IMR-90 (cell line): Measurements from ENCODE around the gene PHPT1. TPM values are rescaled to one million over a fixed set of nuclear protein-coding genes. Genes with fewer than 3 reads are reported as not detected.

Experiments used
- ATAC-seq: fragments of 200-7000 bp; cut with Tn5 transposase; 2 replicates; pipeline ENCODE4 v1.9.1; 2020; ENCODE audit warnings: low read depth, mild to moderate bottlenecking, moderate library complexity
- BruUV-seq: library from RNA; stranded (reverse); fragments of 400-500 nt; replicated peaks from 2 replicates; lab custom pipeline; 2021; lab: Mats Ljungman, UMichigan
- CTCF ChIA-PET: fragments of 300-600 bp; formaldehyde crosslinking; extraction: SDS; loops from one replicate; lab custom pipeline; 2021; ENCODE audit warnings: antibody characterized with exemption; lab: Yijun Ruan, JAX
- POLR2A ChIA-PET: fragments of 300-600 bp; sonication (Branson Sonifier 250); formaldehyde crosslinking; loops from one replicate; lab custom pipeline; 2022; ENCODE audit warnings: antibody characterized with exemption; ENCODE audit not compliant: unreplicated experiment; lab: Charles Lee
- DNase-seq: peaks from one replicate; pipeline ENCODE4 v3.0.0; 2013
- H2AFZ ChIP-seq: replicated peaks from 2 replicates; pipeline ENCODE3; 2013; ENCODE audit warnings: low read length, mild to moderate bottlenecking; ENCODE audit not compliant: poor library complexity
- H2AK5ac ChIP-seq: 2 replicates; pipeline ENCODE4 v1.6.1; 2013; ENCODE audit warnings: low read depth, low read length, inconsistent platforms
- H2AK9ac ChIP-seq: replicated peaks from 2 replicates; pipeline ENCODE3; 2013; ENCODE audit warnings: mild to moderate bottlenecking, low read depth, low read length, moderate library complexity; ENCODE audit not compliant: poor library complexity
- H2BK120ac ChIP-seq: 2 replicates; pipeline ENCODE4 v1.6.1; 2013; ENCODE audit warnings: low read depth, low read length, inconsistent platforms
- H2BK15ac ChIP-seq: 3 replicates; pipeline ENCODE4 v1.6.1; 2013; ENCODE audit warnings: low read depth, low read length, inconsistent platforms
- H2BK20ac ChIP-seq: 2 replicates; pipeline ENCODE4 v1.6.1; 2013; ENCODE audit warnings: low read depth, mild to moderate bottlenecking, inconsistent platforms, low read length, moderate library complexity
- H2BK5ac ChIP-seq: 2 replicates; pipeline ENCODE4 v1.6.1; 2013; ENCODE audit warnings: mild to moderate bottlenecking, low read depth, low read length, inconsistent platforms; ENCODE audit not compliant: poor library complexity, severe bottlenecking
- H3K14ac ChIP-seq: replicated peaks from 2 replicates; pipeline ENCODE4 v1.6.1; 2013; ENCODE audit warnings: low read depth, low read length, inconsistent platforms
- H3K18ac ChIP-seq: 2 replicates; pipeline ENCODE4 v1.6.1; 2013; ENCODE audit warnings: low read depth, low read length, control low read depth
- H3K23ac ChIP-seq: 2 replicates; pipeline ENCODE4 v1.6.1; 2013; ENCODE audit warnings: low read depth, low read length, inconsistent platforms
- H3K27ac ChIP-seq: 2 replicates; pipeline ENCODE4 v1.5.1; 2013; ENCODE audit warnings: mild to moderate bottlenecking, control low read depth, low read length; ENCODE audit not compliant: insufficient read depth
- H3K27me3 ChIP-seq: 2 replicates; pipeline ENCODE4 v1.6.1; 2013; ENCODE audit warnings: low read length; ENCODE audit not compliant: control insufficient read depth, insufficient read depth
- H3K36me3 ChIP-seq: 2 replicates; pipeline ENCODE4 v1.6.1; 2013; ENCODE audit warnings: low read length, mixed read lengths; ENCODE audit not compliant: control insufficient read depth, insufficient read depth
- H3K4ac ChIP-seq: 2 replicates; pipeline ENCODE4 v1.6.1; 2013; ENCODE audit warnings: low read depth, low read length, inconsistent platforms
- H3K4me1 ChIP-seq: 2 replicates; pipeline ENCODE4 v1.6.1; 2013; ENCODE audit warnings: low read length, mixed read lengths; ENCODE audit not compliant: control insufficient read depth, insufficient read depth
- H3K4me2 ChIP-seq: 2 replicates; pipeline ENCODE4 v1.6.1; 2013; ENCODE audit warnings: low read depth, mild to moderate bottlenecking, control low read depth, low read length, moderate library complexity
- H3K4me3 ChIP-seq: 2 replicates; pipeline ENCODE4 v1.5.1; 2013; ENCODE audit warnings: low read depth, mild to moderate bottlenecking, control low read depth, low read length, moderate library complexity; ENCODE audit not compliant: insufficient read depth
- H3K56ac ChIP-seq: 2 replicates; pipeline ENCODE4 v1.6.1; 2013; ENCODE audit warnings: low read length, inconsistent platforms; ENCODE audit not compliant: insufficient read depth; ENCODE audit errors: extremely low read depth
- H3K79me1 ChIP-seq, 2 experiments: 2 replicates each; pipeline ENCODE4 v1.6.1; 2013; ENCODE audit warnings: low read length in 2 of 2, inconsistent platforms in 1 of 2, low read depth in 1 of 2
- H3K9ac ChIP-seq: 2 replicates; pipeline ENCODE4 v1.6.1; 2013; ENCODE audit warnings: low read depth, low read length, control low read depth
- H3K9me1 ChIP-seq: 2 replicates; pipeline ENCODE4 v1.6.1; 2013; ENCODE audit warnings: low read length, inconsistent platforms; ENCODE audit not compliant: insufficient read depth
- H3K9me3 ChIP-seq: 2 replicates; pipeline ENCODE4 v1.6.1; 2013; ENCODE audit warnings: low read length; ENCODE audit not compliant: control insufficient read depth, insufficient read depth
- H4K20me1 ChIP-seq: 2 replicates; pipeline ENCODE4 v1.6.1; 2013; ENCODE audit warnings: low read length, inconsistent platforms; ENCODE audit not compliant: insufficient read depth
- H4K5ac ChIP-seq: 2 replicates; pipeline ENCODE4 v1.6.1; 2013; ENCODE audit warnings: mild to moderate bottlenecking, low read depth, low read length, control low read depth
- H4K8ac ChIP-seq, 2 experiments: 2 replicates each; pipeline ENCODE4 v1.6.1; 2013; ENCODE audit warnings: low read depth in 2 of 2, low read length in 2 of 2, control low read depth in 1 of 2, inconsistent platforms in 1 of 2
- H4K91ac ChIP-seq: 2 replicates; pipeline ENCODE4 v1.6.1; 2013; ENCODE audit warnings: low read depth, low read length, inconsistent platforms; ENCODE audit not compliant: insufficient read depth
- FOS ChIP-seq: fragments of 150-350 bp; IDR thresholded peaks from 2 replicates; pipeline ENCODE4 v1.6.1; 2016; ENCODE audit warnings: low read depth, low read length
- NFE2L2 ChIP-seq: fragments of 150-350 bp; IDR thresholded peaks from 2 replicates; pipeline ENCODE4 v1.6.1; 2016; ENCODE audit warnings: low read depth, mild to moderate bottlenecking, low read length
- POLR2A ChIP-seq: IDR thresholded peaks from 2 replicates; pipeline ENCODE4 v1.6.1; 2012; ENCODE audit warnings: mild to moderate bottlenecking, low read depth, low read length
- RAD21 ChIP-seq: IDR thresholded peaks from 2 replicates; pipeline ENCODE4 v1.6.1; 2012; ENCODE audit warnings: low read length, improper control_type of control experiment
- WGBS, 2 experiments: methylation state at CpG; one replicate each; pipeline versions ENCODE4 v1.1.5 to v1.1.7; 2013; ENCODE audit warnings: missing lambda C conversion rate in 2 of 2; ENCODE audit not compliant: insufficient read length in 1 of 2; ENCODE audit errors: extremely low coverage in 2 of 2; 5-methylcytosine and 5-hydroxymethylcytosine counted together
- dilution Hi-C: fragments of 300-500 bp; cut with HindIII; formaldehyde crosslinking; loops from one replicate; pipeline ENCODE4 v1.14.3; 2018; ENCODE audit warnings: low sequenced_read_pairs; ENCODE audit not compliant: unreplicated experiment
- in situ Hi-C: fragments of 300-500 bp; cut with MboI; formaldehyde crosslinking; loops from 3 replicates; pipeline ENCODE4 v1.14.3; 2019; ENCODE audit warnings: low sequenced_read_pairs, inconsistent platforms, mixed read lengths
- intact Hi-C: fragments of 100-400 bp; cut with micrococcal nuclease; formaldehyde crosslinking; loops from 2 replicates; pipeline ENCODE4 v1.10.0; 2022
- polyA plus RNA-seq, 3 experiments: library from polyadenylated mRNA; depleted of rRNA; stranded (reverse); fragments of >200 nt; gene quantifications; 2 replicates each; pipeline ENCODE4 v1.2.3, GENCODE V29; 2012; ENCODE audit warnings: low replicate concordance in 1 of 3
- total RNA-seq: library from RNA; depleted of rRNA; stranded (reverse); fragments of >200 nt; gene quantifications from 2 replicates; pipeline ENCODE4 v1.2.3, GENCODE V29; 2012

The PHPT1 gene
- total and polyA plus RNA-seq, 2 of the 4 experiments (the other 2 are of a cell fraction), result 79.8 to 214 TPM

GRCh38 chr9:136831720-136832104, 17.5 kb upstream of the PHPT1 start:
- no peak overlapping the region for H3K18ac ChIP-seq
- H3K9ac ChIP-seq, result no peak overlapping the region
- H3K56ac ChIP-seq, result no peak overlapping the region
- H2BK5ac ChIP-seq, result no peak overlapping the region
- ChIA-PET CTCF (no interaction called here), POLR2A (no interaction called here)
- intact Hi-C loops (no loop called here), in situ Hi-C loops (no loop called here), dilution Hi-C loops (no loop called here)
- no peak overlapping the region for H2AFZ ChIP-seq
- WGBS, 2 experiments, result 97% methylated on average over 12 of the region's 23 CpGs; no CpG with 5 or more reads in 1 of the 2 experiments
- no peak overlapping the region for H2AK9ac ChIP-seq
- ATAC-seq (no peak), DNase-seq (no peak)
- no peak overlapping the region for H3K14ac ChIP-seq
- H2BK120ac ChIP-seq, result no peak overlapping the region
- no peak overlapping the region for H3K4me3 ChIP-seq
- no peaks in the 10 kb centered on the region for H3K9me1 ChIP-seq
- H3K4me1 ChIP-seq, result no peaks in the 10 kb centered on the region
- H2AK5ac ChIP-seq, result no peak overlapping the region
- H3K4me2 ChIP-seq, result no peak overlapping the region
- no peak overlapping the region for H3K23ac ChIP-seq
- no peak overlapping the region for H2BK15ac ChIP-seq
- H4K5ac ChIP-seq, result no peak overlapping the region
- H2BK20ac ChIP-seq, result no peak overlapping the region
- TF ChIP-seq FOS (no peak), NFE2L2 (no peak), RAD21 (no peak), POLR2A (no peak)
- no peak overlapping the region for H3K27ac ChIP-seq
- no peak overlapping the region for H3K4ac ChIP-seq
- H3K36me3 ChIP-seq, result peaks cover 54% of the 10 kb centered on the region
- H4K91ac ChIP-seq, result no peak overlapping the region
- BruUV-seq, result no TSS peak
- no peaks in the 10 kb centered on the region for H3K27me3 ChIP-seq
- no peaks in the 10 kb centered on the region for H4K20me1 ChIP-seq
- H3K9me3 ChIP-seq, result no peaks in the 10 kb centered on the region
- H4K8ac ChIP-seq, result no peak overlapping the region
- peaks cover 0 to 3% of the 10 kb centered on the region in 2 experiments; a peak in 1 of 4 replicates for H3K79me1 ChIP-seq
